ENCODE results near the gene TMC4.
A peak's percentile ranks its signal among the peaks of the same experiment; 100 is the strongest.
"Not testable (repeated sequence)": the region's sequence is repeated elsewhere in the genome, so short reads cannot be mapped to it uniquely, and the experiment has no call there.

The TMC4 gene

GRCh38 chr19:54203151-54203611 lies 30.2 kb upstream of the TMC4 start:
- no peak for DNase-seq

GRCh38 chr19:54201980-54202379 lies 29.0 kb upstream of the TMC4 start:
- DNase-seq, result no peak

- DNase-seq, result no peak
Observed at GRCh38 chr19:54201172-54201701, 28.3 kb upstream of the TMC4 start.

GRCh38 chr19:54199401-54199800 lies 26.4 kb upstream of the TMC4 start:
- DNase-seq, result no peak

GRCh38 chr19:54197121-54197520 lies 24.2 kb upstream of the TMC4 start:
- no peak for DNase-seq

GRCh38 chr19:54196536-54196935 lies 23.6 kb upstream of the TMC4 start:
- no peak for DNase-seq

- DNase-seq, result not testable (repeated sequence)
Observed at GRCh38 chr19:54194463-54194862, 21.5 kb upstream of the TMC4 start.

GRCh38 chr19:54193011-54193410 lies 20.1 kb upstream of the TMC4 start:
- DNase-seq, result no peak

GRCh38 chr19:54191811-54192453 lies 19.0 kb upstream of the TMC4 start:
- no peak for DNase-seq

- peak; percentile 85 for DNase-seq
Observed at GRCh38 chr19:54191011-54191810, 18.3 kb upstream of the TMC4 start, which contains the start of gene TSEN34. TSEN34 (plus strand) TSS chr19:54191308; CDS start chr19:54191365, 57 bp downstream.

GRCh38 chr19:54190503-54191010 lies 17.6 kb upstream of the TMC4 start:
- DNase-seq, result peak; percentile 99

GRCh38 chr19:54189735-54190502 lies 17.0 kb upstream of the TMC4 start:
- peak; percentile 100 for DNase-seq

GRCh38 chr19:54189145-54189734 lies 16.3 kb upstream of the TMC4 start, which contains the start of gene MBOAT7:
MBOAT7 (minus strand) TSS chr19:54189580; CDS start chr19:54188508, 1,072 bp downstream.
- no peak for DNase-seq

GRCh38 chr19:54188215-54188871 lies 15.4 kb upstream of the TMC4 start:
- DNase-seq, result no peak

- no peak for DNase-seq
Observed at GRCh38 chr19:54186934-54187381, 14.0 kb upstream of the TMC4 start.

- DNase-seq, result no peak
Observed at GRCh38 chr19:54186351-54186750, 13.4 kb upstream of the TMC4 start.

GRCh38 chr19:54183431-54183830 lies 10.5 kb upstream of the TMC4 start:
- no peak for DNase-seq

GRCh38 chr19:54181894-54182293 lies 8.9 kb upstream of the TMC4 start:
- not testable (repeated sequence) for DNase-seq

GRCh38 chr19:54180691-54181091 lies 7.7 kb upstream of the TMC4 start:
- no peak for DNase-seq

GRCh38 chr19:54179921-54180461 lies 7.0 kb upstream of the TMC4 start:
- peak; percentile 17 for DNase-seq

GRCh38 chr19:54179262-54179852 lies 6.4 kb upstream of the TMC4 start:
- no peak for DNase-seq

Data from midbrain (tissue), 1 donor.